Breast epithelium (tissue), 4 donors: Measurements from ENCODE around the gene TCF3. TPM values are rescaled to one million over a fixed set of nuclear protein-coding genes. Genes with fewer than 3 reads are reported as not detected.

Experiments used
- DNase-seq, 2 donors: peaks; one replicate each; pipeline ENCODE4 v3.0.0-alpha.2; 2019; ENCODE audit warnings: low spot score in 2 of 2
- H3K27ac ChIP-seq, 2 donors: fragments of 200-600 bp; sonication (generic) in 1 of 2; one replicate each; pipeline ENCODE4 v1.5.1; 2016 to 2019; ENCODE audit warnings: mild to moderate bottlenecking in 1 of 2
- H3K27me3 ChIP-seq, 2 donors: fragments of 200-600 bp; sonication (generic) in 1 of 2; one replicate each; pipeline versions ENCODE4 v1.5.1 to v1.6.0; 2017 to 2019; ENCODE audit warnings: control low read depth in 1 of 2, mild to moderate bottlenecking in 1 of 2
- H3K36me3 ChIP-seq: fragments of 200-600 bp; one replicate; pipeline ENCODE4 v1.5.1; 2019
- H3K4me1 ChIP-seq, 2 donors: fragments of 200-600 bp; sonication (generic); one replicate each; pipeline ENCODE4 v1.5.1; 2016 to 2019; ENCODE audit warnings: control low read depth in 1 of 2
- H3K4me3 ChIP-seq, 3 donors: fragments of 200-600 bp; sonication (generic); 1 replicate in 2 of 3; 2 replicates in 1 of 3; pipeline ENCODE4 v1.5.1; 2016 to 2019; ENCODE audit warnings: mild to moderate bottlenecking in 3 of 3, moderate library complexity in 2 of 3
- H3K9me3 ChIP-seq, 2 donors: fragments of 200-600 bp; sonication (generic) in 1 of 2; one replicate each; pipeline ENCODE4 v1.5.1; 2016 to 2019; ENCODE audit warnings: control low read depth in 1 of 2
- CTCF ChIP-seq, 3 donors: fragments of 450-650 bp; IDR thresholded peaks; one replicate each; pipeline ENCODE4 v1.5.1; 2016 to 2017; ENCODE audit warnings: antibody characterized with exemption in 3 of 3, mild to moderate bottlenecking in 3 of 3, moderate library complexity in 3 of 3
- POLR2A ChIP-seq: fragments of 450-650 bp; IDR thresholded peaks from one replicate; pipeline ENCODE4 v1.6.1; 2016; ENCODE audit warnings: antibody characterized with exemption, mild to moderate bottlenecking, moderate library complexity
- POLR2AphosphoS5 ChIP-seq, 3 donors: sonication (generic); formaldehyde crosslinking; IDR thresholded peaks; one replicate each; pipeline ENCODE4 v1.6.1; 2017; ENCODE audit warnings: antibody characterized with exemption in 3 of 3
- intact Hi-C: fragments of 100-400 bp; cut with DNase I; formaldehyde crosslinking; loops from one replicate; pipeline ENCODE4 v1.15.1; 2023; ENCODE audit warnings: low total_unique reads
- total RNA-seq, 3 donors: library from RNA; depleted of rRNA; stranded (reverse); fragments of >200 nt; gene quantifications; one replicate each; pipeline ENCODE4 v1.1.0, GENCODE V29; 2016

Gene TCF3
- total RNA-seq, 3 donors from 2014 or later, result 38.6 to 45.3 (median 42.3) TPM

- H3K4me3 ChIP-seq, result no peak overlapping the region
- peaks cover 0 to 17% of the 10 kb centered on the region in 2 donors for H3K4me1 ChIP-seq
- H3K36me3 ChIP-seq, result peaks cover 9% of the 10 kb centered on the region
- intact Hi-C loops, result no loop called here
- DNase-seq, result no peak
- no peak for TF ChIP-seq CTCF (IDR thresholded peaks at IDR 0.05)
- no peak for TF ChIP-seq POLR2AphosphoS5 (IDR thresholded peaks at IDR 0.05)
- TF ChIP-seq POLR2A, result no peak
- no peaks in the 10 kb centered on the region for H3K27me3 ChIP-seq
- no peaks in the 10 kb centered on the region for H3K9me3 ChIP-seq
- H3K27ac ChIP-seq, result no peak overlapping the region
Measured at GRCh38 chr19:1601613-1602064, 50.8 kb downstream of the TCF3 start.

GRCh38 chr19:1599460-1599846 is 53.0 kb downstream of the TCF3 start:
- DNase-seq, result no peak
- TF ChIP-seq CTCF (IDR thresholded peaks at IDR 0.05) (no peak), POLR2AphosphoS5 (IDR thresholded peaks at IDR 0.05) (no peak)
- Histone ChIP-seq H3K9me3 (no peaks in the 10 kb centered on the region), H3K4me3 (no peak overlapping the region), H3K27ac (no peak overlapping the region), H3K36me3 (peaks cover 9% of the 10 kb centered on the region), H3K27me3 (no peaks in the 10 kb centered on the region), H3K4me1 (peaks cover 0 to 11% of the 10 kb centered on the region in 2 donors)
- intact Hi-C loops, result no loop called here

- H3K27me3 ChIP-seq, result no peaks in the 10 kb centered on the region
- no peak for TF ChIP-seq POLR2AphosphoS5 (IDR thresholded peaks at IDR 0.05)
- TF ChIP-seq CTCF (IDR thresholded peaks at IDR 0.05), result no peak
- no peak for TF ChIP-seq POLR2A
- intact Hi-C loops, result no loop called here
- H3K27ac ChIP-seq, result no peak overlapping the region
- H3K9me3 ChIP-seq, result no peaks in the 10 kb centered on the region
- no peak for DNase-seq
- H3K4me1 ChIP-seq, result peaks cover 0 to 6% of the 10 kb centered on the region in 2 donors
- no peak overlapping the region for H3K4me3 ChIP-seq
- H3K36me3 ChIP-seq, result peaks cover 9% of the 10 kb centered on the region
Measured at GRCh38 chr19:1598777-1599459, 53.5 kb downstream of the TCF3 start.

- Histone ChIP-seq H3K4me3 (peak overlapping the region; percentile 53 to 91 (median 73)), H3K27ac (peak overlapping the region in 1 of 2 donors; percentile 30), H3K4me1 (peaks cover 9 to 12% of the 10 kb centered on the region in 2 donors), H3K27me3 (no peaks in the 10 kb centered on the region), H3K36me3 (peaks cover 9% of the 10 kb centered on the region), H3K9me3 (no peaks in the 10 kb centered on the region)
- no peak for TF ChIP-seq POLR2A
- TF ChIP-seq CTCF (IDR thresholded peaks at IDR 0.05), result no peak
- TF ChIP-seq POLR2AphosphoS5 (IDR thresholded peaks at IDR 0.05), result no peak
- intact Hi-C loops, result no loop called here
- no peak for DNase-seq
Measured at GRCh38 chr19:1593501-1593772, 59.0 kb downstream of the TCF3 start.

- intact Hi-C loops, result no loop called here
- Histone ChIP-seq H3K9me3 (no peaks in the 10 kb centered on the region), H3K36me3 (peaks cover 8% of the 10 kb centered on the region), H3K27me3 (no peaks in the 10 kb centered on the region), H3K4me3 (peak within 1 kb of the TSS; percentile 73 to 91 (median 81)), H3K4me1 (peaks cover 9 to 12% of the 10 kb centered on the region in 2 donors), H3K27ac (peak within 1 kb of the TSS; percentile 87 to 98)
- TF ChIP-seq POLR2A (peak; percentile 15), POLR2AphosphoS5 (IDR thresholded peaks at IDR 0.05) (peak in 1 of 3 donors; percentile 69), CTCF (IDR thresholded peaks at IDR 0.05) (peak in 2 of 3 donors; percentile 16 to 47)
- peak; percentile 92 to 93 for DNase-seq
Measured at GRCh38 chr19:1592755-1593500, 59.5 kb downstream of the TCF3 start, which contains the start of gene MBD3. TSS of gene MBD3 (minus strand) at chr19:1592865. CDS start at chr19:1592631, 234 bp downstream.
